ENCODE measurements around the gene PDE6D.
"Not testable (repeated sequence)": the region's sequence is repeated elsewhere in the genome, so short reads cannot be mapped to it uniquely, and the experiment has no call there.

GRCh38 chr2:231748153-231748896, 32.8 kb downstream of the PDE6D start:
- TF ChIP-seq POLR2A (IDR thresholded peaks at IDR 0.05; ENCODE audit: low read depth, low read length); POLR2AphosphoS5 (IDR thresholded peaks at IDR 0.05; ENCODE audit: low read depth, low read length); TAF1 (IDR thresholded peaks at IDR 0.05; ENCODE audit: low read depth, low read length); PAX5 (IDR thresholded peaks at IDR 0.05; ENCODE audit: insufficient read depth, low read length, severe bottlenecking); SPI1 (IDR thresholded peaks at IDR 0.05; ENCODE audit: low read depth, low read length); POU2F2 (IDR thresholded peaks at IDR 0.05; ENCODE audit: low read depth, low read length): not testable (repeated sequence)

All from GM12891 (cell line).